ENCODE data around the gene LONP2.
A peak's percentile ranks its signal among the peaks of the same experiment; 100 is the strongest.
"Not testable (repeated sequence)": the region's sequence is repeated elsewhere in the genome, so short reads cannot be mapped to it uniquely, and the experiment has no call there.

Gene LONP2

GRCh38 chr16:48370229-48370628 is 126.1 kb downstream of the LONP2 start:
- no peak for DNase-seq

GRCh38 chr16:48370668-48371392 is 126.7 kb downstream of the LONP2 start:
- not testable (repeated sequence) for DNase-seq

- no peak for DNase-seq
These were observed 127.3 kb downstream of the LONP2 start for GRCh38 chr16:48371393-48371780.

- no peak for DNase-seq
These were observed 128.6 kb downstream of the LONP2 start for GRCh38 chr16:48372744-48373143.

GRCh38 chr16:48373258-48374029 is 129.3 kb downstream of the LONP2 start:
- DNase-seq = peak; percentile 48

GRCh38 chr16:48374255-48374654 is 130.2 kb downstream of the LONP2 start:
- no peak for DNase-seq

- DNase-seq = not testable (repeated sequence)
These were observed 133.2 kb downstream of the LONP2 start for GRCh38 chr16:48377301-48377700.

GRCh38 chr16:48378276-48378675 is 134.2 kb downstream of the LONP2 start:
- no peak for DNase-seq

- DNase-seq = peak; percentile 91
These were observed 134.7 kb downstream of the LONP2 start for GRCh38 chr16:48378836-48379235.

- DNase-seq = no peak
These were observed 137.1 kb downstream of the LONP2 start for GRCh38 chr16:48381201-48381600.

GRCh38 chr16:48382131-48382530 is 138.0 kb downstream of the LONP2 start:
- DNase-seq = no peak

- DNase-seq = peak; percentile 35
These were observed 139.1 kb downstream of the LONP2 start for GRCh38 chr16:48383009-48383876.

GRCh38 chr16:48383877-48384519 is 139.9 kb downstream of the LONP2 start:
- peak; percentile 25 for DNase-seq

GRCh38 chr16:48384520-48385252 is 140.6 kb downstream of the LONP2 start:
- peak; percentile 51 for DNase-seq

- peak; percentile 84 for DNase-seq
These were observed 141.4 kb downstream of the LONP2 start, which contains the start of gene SIAH1 for GRCh38 chr16:48385253-48386150. Gene SIAH1 (minus strand): TSS chr16:48385413. CDS start chr16:48362428, 22,985 bp downstream.

GRCh38 chr16:48386559-48387312 is 142.6 kb downstream of the LONP2 start:
- no peak for DNase-seq

- DNase-seq = no peak
These were observed 148.3 kb downstream of the LONP2 start for GRCh38 chr16:48392407-48392806.

- peak; percentile 42 for DNase-seq
These were observed 149.6 kb downstream of the LONP2 start for GRCh38 chr16:48393485-48394354.

GRCh38 chr16:48394355-48394703 is 150.2 kb downstream of the LONP2 start:
- DNase-seq = peak; percentile 22

All from inflammatory macrophage treated with lipopolysaccharide for 4 hours (primary cell).